Dermis lymphatic vessel endothelial cell (primary cell): Measurements from ENCODE around the gene ZCWPW1. TPM values are rescaled to one million over a fixed set of nuclear protein-coding genes. Genes with fewer than 3 reads are reported as not detected.

Experiments used
- total RNA-seq: library from RNA; depleted of rRNA; stranded (reverse); fragments of >200 nt; gene quantifications from 2 replicates; pipeline ENCODE4 v1.2.1, GENCODE V29; 2014

Gene ZCWPW1, protein sequence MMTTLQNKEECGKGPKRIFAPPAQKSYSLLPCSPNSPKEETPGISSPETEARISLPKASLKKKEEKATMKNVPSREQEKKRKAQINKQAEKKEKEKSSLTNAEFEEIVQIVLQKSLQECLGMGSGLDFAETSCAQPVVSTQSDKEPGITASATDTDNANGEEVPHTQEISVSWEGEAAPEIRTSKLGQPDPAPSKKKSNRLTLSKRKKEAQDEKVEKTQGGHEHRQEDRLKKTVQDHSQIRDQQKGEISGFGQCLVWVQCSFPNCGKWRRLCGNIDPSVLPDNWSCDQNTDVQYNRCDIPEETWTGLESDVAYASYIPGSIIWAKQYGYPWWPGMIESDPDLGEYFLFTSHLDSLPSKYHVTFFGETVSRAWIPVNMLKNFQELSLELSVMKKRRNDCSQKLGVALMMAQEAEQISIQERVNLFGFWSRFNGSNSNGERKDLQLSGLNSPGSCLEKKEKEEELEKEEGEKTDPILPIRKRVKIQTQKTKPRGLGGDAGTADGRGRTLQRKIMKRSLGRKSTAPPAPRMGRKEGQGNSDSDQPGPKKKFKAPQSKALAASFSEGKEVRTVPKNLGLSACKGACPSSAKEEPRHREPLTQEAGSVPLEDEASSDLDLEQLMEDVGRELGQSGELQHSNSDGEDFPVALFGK
- 1.1 and 1.2 TPM in 2 replicates for total RNA-seq

DNA sequence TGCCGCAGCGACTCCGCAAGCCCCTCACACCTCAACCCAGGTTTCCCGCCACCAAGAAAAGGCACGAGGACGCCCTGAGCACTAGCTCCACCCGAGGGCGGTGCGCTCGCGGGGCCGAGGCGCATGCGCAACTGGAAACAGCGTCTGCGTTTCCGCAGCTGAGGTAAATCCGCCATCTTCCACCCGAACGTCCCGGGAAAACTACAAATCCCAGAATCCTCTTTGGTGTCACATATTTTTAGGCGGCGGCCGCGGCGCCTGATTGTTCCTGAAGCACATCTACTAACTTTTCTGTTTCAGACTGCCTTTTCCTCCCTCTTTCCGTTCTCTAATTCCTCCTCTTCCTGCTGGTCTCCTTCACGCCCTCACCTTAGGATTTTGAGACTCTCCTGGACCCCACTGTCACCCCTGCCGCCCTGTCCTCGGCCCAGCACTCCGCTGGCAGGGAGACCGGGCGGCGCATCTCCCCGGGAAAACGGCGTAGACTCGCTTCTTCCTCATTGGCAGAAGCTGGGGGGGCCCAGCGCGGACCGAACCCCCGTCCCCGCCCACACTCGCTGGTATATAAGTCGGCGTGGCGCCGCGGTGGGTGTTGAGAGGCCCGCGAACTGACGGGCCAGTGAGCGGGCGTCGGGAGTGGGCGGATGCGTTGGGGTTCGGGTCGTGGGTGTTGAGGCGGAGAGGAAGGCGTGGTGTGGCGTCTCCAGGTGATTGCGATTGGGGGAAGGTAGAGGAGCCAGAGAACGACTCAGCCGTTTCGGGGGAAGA, at the start of gene ZCWPW1:
Gene ZCWPW1, minus strand, starts transcription at position 505 of the 768 bp plus-strand sequence. CDS start 8,054 bp downstream, outside the sequence.

DNA sequence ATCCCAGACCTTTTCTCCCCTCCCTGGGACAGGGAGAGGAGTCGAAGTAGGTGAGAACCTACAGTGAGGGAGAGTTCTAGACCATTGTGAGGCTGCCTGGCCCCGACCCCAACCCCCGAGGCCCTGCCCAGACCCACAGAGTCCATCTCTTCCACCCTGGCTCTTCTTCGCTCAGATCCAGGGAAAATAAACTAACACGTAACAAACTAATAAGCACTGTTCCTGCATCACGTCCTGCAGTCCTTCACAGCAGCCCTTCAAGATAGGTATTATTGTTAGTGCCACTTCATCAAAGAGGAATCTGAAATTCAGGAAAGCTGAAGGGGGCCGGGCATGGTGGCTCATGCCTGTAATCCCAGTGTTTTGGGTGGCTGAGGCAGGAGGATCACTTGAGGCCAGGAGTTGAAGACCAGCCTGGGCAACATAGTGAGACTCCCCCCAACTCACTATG, 35.7 kb upstream of the ZCWPW1 start, which contains the start of gene SPACDR:
Gene SPACDR, minus strand, starts transcription at position 51 of the 451 bp plus-strand sequence. CDS start 235 bp downstream, outside the sequence.

DNA sequence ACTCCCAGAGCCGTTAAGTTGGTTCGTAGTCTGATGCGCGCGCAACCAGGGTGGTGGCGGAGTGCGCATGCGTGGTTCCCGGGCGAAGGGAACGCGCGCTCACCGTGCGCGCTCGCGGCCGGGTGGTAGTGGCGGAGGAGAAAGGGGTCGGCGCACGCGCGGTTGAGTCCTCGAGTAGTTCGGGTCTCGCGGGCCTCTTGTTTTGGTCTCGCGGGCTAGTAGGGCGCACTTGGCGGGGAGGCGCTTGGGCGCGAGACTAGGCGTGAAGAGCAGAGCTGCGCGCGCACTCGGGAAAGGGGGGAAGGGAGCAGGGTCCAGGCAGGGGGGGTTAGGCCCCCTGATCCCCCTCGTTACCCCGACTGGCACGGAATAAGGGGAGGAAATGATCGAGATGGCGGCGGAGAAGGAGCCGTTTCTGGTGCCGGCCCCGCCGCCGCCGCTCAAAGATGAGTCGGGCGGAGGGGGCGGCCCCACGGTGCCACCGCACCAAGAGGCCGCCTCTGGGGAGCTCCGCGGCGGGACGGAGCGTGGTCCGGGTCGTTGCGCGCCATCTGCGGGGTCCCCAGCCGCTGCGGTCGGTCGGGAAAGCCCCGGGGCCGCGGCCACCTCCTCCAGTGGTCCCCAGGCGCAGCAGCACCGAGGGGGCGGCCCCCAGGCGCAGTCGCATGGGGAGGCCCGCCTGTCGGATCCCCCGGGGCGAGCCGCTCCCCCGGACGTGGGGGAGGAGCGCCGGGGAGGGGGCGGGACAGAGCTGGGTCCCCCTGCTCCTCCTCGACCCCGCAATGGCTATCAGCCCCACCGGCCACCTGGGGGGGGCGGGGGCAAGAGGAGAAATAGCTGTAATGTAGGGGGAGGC, 1.4 kb upstream of the ZCWPW1 start, which contains the start of gene MEPCE:
Gene MEPCE, plus strand, starts transcription at position 195 of the 856 bp plus-strand sequence. Its CDS starts 188 bp downstream, at position 383.

DNA sequence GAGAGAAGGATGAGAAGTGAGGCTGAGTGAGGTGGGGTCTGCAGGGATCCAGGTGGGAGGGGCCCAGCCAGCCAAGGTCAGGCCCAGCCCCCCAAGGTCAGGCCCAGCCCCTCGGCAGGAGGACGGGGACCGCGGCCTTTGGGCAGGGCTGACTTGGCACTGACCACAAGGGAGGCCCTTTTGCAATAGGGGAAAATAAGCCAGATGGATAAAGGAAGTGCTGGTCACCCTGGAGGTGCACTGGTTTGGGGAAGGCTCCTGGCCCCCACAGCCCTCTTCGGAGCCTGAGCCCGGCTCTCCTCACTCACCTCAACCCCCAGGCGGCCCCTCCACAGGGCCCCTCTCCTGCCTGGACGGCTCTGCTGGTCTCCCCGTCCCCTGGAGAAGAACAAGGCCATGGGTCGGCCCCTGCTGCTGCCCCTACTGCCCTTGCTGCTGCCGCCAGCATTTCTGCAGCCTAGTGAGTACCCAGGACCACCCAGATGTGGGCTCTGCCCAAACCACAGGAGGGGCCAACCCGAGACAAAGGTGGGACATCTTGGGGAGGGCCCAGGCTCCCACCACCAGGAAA, 55.2 kb downstream of the ZCWPW1 start, which contains the start of gene PILRA:
Gene PILRA, plus strand, starts transcription at position 227 of the 571 bp plus-strand sequence. Its CDS starts 170 bp downstream, at position 397.

DNA sequence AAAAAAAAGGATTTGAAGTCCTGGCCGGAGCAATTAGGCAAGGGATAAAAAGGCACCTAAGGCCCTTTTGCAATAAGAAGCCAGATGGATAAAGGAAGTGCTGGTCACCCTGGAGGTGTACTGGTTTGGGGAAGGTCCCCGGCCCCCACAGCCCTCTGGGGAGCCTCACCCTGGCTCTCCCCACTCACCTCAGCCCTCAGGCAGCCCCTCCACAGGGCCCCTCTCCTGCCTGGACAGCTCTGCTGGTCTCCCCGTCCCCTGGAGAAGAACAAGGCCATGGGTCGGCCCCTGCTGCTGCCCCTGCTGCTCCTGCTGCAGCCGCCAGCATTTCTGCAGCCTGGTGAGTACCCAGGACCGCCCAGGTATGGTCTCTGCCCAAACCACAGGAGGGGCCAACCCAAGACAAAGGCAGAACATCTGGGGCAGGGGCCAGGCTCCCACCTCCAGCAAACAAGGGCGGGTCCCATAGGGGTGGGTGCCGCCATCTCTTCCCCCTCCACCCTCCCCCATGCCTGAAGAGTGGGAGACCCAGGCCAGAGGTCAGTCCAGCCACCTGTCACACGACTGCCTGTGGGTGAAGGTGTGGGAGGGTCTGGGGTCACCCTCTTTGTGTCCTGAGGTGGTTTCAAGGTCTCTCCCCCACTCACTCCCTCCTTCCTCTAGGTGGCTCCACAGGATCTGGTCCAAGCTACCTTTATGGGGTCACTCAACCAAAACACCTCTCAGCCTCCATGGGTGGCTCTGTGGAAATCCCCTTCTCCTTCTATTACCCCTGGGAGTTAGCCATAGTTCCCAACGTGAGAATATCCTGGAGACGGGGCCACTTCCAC, 70.3 kb downstream of the ZCWPW1 start, which contains the start of gene PILRB:
Gene PILRB, plus strand, starts transcription at position 91 of the 830 bp plus-strand sequence. Its CDS starts 186 bp downstream, at position 277.

Other genes starting within 250 kb of the ZCWPW1 start
- 2.6 TPM in 1 of 2 replicates, not detected in the other for gene PVRIG, start 208.8 kb downstream of the ZCWPW1 start, total RNA-seq
- not detected in 2 replicates for gene SPDYE3, start 121.0 kb downstream of the ZCWPW1 start, total RNA-seq
- gene PILRB, start 70.6 kb downstream of the ZCWPW1 start, total RNA-seq, result 9.4 and 14.3 TPM in 2 replicates
- gene PILRA, start 55.2 kb downstream of the ZCWPW1 start, total RNA-seq, result 0.17 and 0.22 TPM in 2 replicates
- 39.4 and 41.5 TPM in 2 replicates for gene MEPCE, start 1.1 kb upstream of the ZCWPW1 start, total RNA-seq
- 10.5 and 12.4 TPM in 2 replicates for gene PPP1R35, start 7.8 kb upstream of the ZCWPW1 start, total RNA-seq
- gene SPACDR, start 35.6 kb upstream of the ZCWPW1 start, total RNA-seq, result 0.09 and 0.22 TPM in 2 replicates
- 16.6 and 18.7 TPM in 2 replicates for gene TSC22D4, start 50.5 kb upstream of the ZCWPW1 start, total RNA-seq
- 1.6 and 2.3 TPM in 2 replicates for gene NYAP1, start 55.2 kb upstream of the ZCWPW1 start, total RNA-seq
- gene AGFG2, start 110.5 kb upstream of the ZCWPW1 start, total RNA-seq, result 26.7 and 49.5 TPM in 2 replicates
- not detected in 2 replicates for gene SAP25, start 145.2 kb upstream of the ZCWPW1 start, total RNA-seq
- 4.4 and 5.5 TPM in 2 replicates for gene LRCH4, start 157.4 kb upstream of the ZCWPW1 start, total RNA-seq
- gene FBXO24, start 157.6 kb upstream of the ZCWPW1 start, total RNA-seq, result 0.09 and 0.11 TPM in 2 replicates
- gene PCOLCE, start 173.7 kb upstream of the ZCWPW1 start, total RNA-seq, result 0.09 and 0.11 TPM in 2 replicates
- gene MOSPD3, start 183.8 kb upstream of the ZCWPW1 start, total RNA-seq, result 5.4 and 6.4 TPM in 2 replicates
- gene TFR2, start 212.8 kb upstream of the ZCWPW1 start, total RNA-seq, result 0.17 and 0.54 TPM in 2 replicates
- not detected in 2 replicates for gene ACTL6B, start 227.7 kb upstream of the ZCWPW1 start, total RNA-seq
- gene GNB2, start 245.0 kb upstream of the ZCWPW1 start, total RNA-seq, result 53.7 and 59.7 TPM in 2 replicates